Activated CD8-positive, alpha-beta memory T cell treated with anti-CD3 and anti-CD28 coated beads, Interleukin-2, amount 50 U/mL, for 1 hour (primary cell): ENCODE results near the gene MTFR1L.

ENCODE experiments used
- DNase-seq: peaks from one replicate; pipeline ENCODE4 v3.0.0-alpha.2; 2020; ENCODE audit errors: extremely low read depth

MTFR1L gene

DNA sequence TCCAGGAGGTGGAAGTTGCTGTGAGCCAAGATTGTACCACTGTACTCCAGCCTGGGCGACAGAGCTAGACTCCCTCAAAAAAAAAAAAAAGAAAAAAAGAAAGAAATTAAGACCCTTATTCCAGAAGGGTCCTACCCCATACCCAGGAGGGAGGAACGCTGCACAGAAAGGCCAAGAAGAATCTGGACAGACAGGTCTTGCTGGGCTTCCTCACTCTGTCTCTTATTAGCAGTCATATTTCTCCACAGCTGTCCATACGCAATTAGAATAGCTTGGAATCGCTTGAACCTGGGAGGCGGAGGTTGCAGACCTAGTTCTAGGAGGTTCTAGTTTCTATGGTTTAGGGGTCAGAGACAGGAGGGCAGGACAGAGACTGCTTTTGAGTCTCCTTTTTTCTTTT lies 58.9 kb downstream of the MTFR1L start:
- DNase-seq: no peak

DNA sequence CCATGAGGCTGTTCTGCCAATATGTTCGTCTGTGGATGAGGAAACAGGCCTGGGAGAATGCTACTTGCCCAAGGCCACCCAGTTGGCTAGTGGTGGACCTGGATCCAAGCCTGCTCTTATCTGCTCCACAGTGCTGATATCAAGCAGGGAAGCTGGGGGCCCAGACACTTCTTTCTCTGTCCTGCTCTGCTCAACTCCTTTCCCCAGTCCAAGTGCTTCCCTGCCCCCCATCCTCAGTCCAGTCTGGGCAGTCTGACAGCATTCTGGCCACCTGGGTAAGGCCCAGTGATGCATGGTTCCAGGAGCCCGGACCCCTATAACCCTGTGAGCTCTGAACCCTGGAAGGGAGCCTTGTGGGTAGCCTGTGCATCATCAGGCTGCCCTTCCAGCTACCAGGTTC lies 59.9 kb downstream of the MTFR1L start:
- DNase-seq: no peak

DNA sequence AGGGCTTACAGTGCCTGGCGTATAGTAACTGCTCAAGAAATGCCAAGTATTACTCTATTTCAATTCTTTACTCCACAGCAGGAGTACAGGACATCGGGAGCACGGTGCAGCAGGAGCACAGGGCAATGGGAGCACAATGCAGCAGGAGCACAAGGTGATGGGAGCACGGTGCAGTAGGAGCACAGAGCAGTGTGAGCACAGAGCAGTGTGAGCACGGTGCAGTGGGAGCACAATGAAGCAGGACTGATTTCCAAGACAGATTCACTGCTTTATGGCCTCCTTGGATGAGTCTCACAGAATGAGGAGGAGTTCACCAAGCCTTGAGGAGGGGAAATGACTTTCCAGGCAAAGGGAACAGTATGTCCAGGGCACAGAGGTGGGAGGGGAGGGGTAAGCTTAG lies 60.8 kb downstream of the MTFR1L start:
- no peak for DNase-seq

DNA sequence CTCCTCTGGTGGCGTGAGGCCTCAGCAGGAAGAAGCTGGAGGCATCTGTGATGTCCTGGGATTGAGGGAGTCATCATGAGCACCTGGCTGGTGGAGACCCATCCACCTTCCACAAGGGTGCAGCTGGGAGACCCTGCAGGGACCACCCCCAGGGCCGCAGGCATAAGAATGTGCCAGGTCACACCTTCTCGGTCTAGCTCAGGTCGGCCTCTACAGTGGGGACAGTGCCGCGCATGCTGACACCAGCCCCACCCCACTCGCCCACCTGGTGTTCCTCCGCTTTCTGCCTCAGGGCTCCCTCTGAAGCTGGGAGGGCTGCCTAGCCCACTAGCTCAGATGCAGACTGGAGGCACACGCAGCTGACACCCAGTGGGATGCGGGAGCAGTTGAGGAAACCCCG lies 61.5 kb downstream of the MTFR1L start:
- DNase-seq: no peak
